ENCODE measurements around the gene POLR1H. TPM values are rescaled to one million over a fixed set of nuclear protein-coding genes. Genes with fewer than 3 reads are reported as not detected.

The POLR1H gene
- polyA plus RNA-seq, 3 donors, result 36.2 to 62.4 (median 45.0) TPM

DNA sequence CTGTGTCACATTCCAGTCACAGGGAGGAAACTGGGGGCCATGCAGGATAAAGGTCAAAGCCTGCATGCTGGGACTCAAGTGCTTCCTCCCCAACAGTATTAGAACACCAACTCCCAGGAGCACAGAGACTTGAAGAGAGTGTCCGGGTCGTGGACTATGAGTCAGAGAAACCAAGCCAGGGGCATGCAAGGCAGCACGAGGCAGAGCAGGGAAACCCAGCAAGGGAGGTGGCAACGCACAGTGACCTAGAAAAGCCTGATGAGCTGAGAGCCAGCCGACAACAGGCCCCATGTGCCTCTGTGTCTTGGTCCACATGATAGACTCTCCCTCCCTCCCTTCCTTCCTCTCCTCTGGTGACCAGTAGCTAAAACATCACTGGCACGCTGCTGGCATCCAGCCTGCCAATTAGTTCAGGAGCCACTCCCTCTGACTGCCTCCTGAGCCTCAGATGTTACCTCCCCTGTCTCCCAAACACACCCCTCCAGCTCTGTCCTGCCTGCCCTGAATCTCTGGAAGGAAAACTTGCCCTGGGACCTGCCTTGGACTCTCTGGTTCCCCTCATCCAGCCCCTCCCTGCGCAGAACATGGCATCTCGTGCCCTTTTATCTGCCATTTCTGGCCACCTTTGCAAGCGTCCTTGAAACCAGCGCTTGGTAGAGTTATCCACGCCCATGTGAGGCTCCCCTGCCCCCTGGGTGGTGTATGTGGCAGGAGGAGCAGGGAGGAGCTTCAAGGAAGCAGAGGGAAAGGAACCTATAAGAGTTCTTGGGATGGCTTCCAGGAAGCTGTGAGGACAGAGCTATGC, 30.7 kb downstream of the POLR1H start:
- no peak overlapping the region for H3K9ac ChIP-seq (ENCODE audit: insufficient read depth, low read length, poor library complexity, severe bottlenecking)
- H3K27me3 ChIP-seq (ENCODE audit: control insufficient read depth in 2 of 2, insufficient read depth in 2 of 2, low read length in 2 of 2), result peaks cover 24 to 62% of the 10 kb centered on the region in 2 donors
- H3K27ac ChIP-seq (ENCODE audit: low read depth in 1 of 2, low read length in 2 of 2), result no peak overlapping the region

GRCh38 chr6:30092852-30093543, 31.9 kb downstream of the POLR1H start:
- WGBS (ENCODE audit: insufficient coverage), result 90% methylated on average over 4 of the region's 6 CpGs
- no peak overlapping the region for H3K27ac Mint-ChIP-seq
- no peaks in the 10 kb centered on the region for H3K36me3 Mint-ChIP-seq
- peak overlapping the region in 1 of 2 donors; percentile 57 for H3K4me3 Mint-ChIP-seq
- Histone ChIP-seq H3K36me3 (replicated peaks in 1 of 2; ENCODE audit: control insufficient read depth in 1 of 2, insufficient read depth in 2 of 2, low read length in 2 of 2) (no peaks in the 10 kb centered on the region), H3K27me3 (ENCODE audit: control insufficient read depth in 2 of 2, insufficient read depth in 2 of 2, low read length in 2 of 2) (peaks cover 26 to 70% of the 10 kb centered on the region in 2 donors), H3K27ac (ENCODE audit: low read depth in 1 of 2, low read length in 2 of 2) (no peak overlapping the region), H3K9ac (ENCODE audit: insufficient read depth, low read length, poor library complexity, severe bottlenecking) (no peak overlapping the region), H4K20me1 (ENCODE audit: insufficient read depth, low read length) (no peaks in the 10 kb centered on the region), H3K4me2 (replicated peaks; ENCODE audit: extremely low read depth, low read length, poor library complexity, severe bottlenecking) (no peak overlapping the region), H2AFZ (ENCODE audit: insufficient read depth, low read depth, low read length, poor library complexity, severe bottlenecking) (no peak overlapping the region), H3K9me3 (replicated peaks in 1 of 2; ENCODE audit: control insufficient read depth in 1 of 2, insufficient read depth in 1 of 2, low read length in 2 of 2) (no peaks in the 10 kb centered on the region), H3K79me2 (ENCODE audit: insufficient read depth, low read length) (no peaks in the 10 kb centered on the region), H3K4me1 (ENCODE audit: control insufficient read depth in 1 of 2, insufficient read depth in 2 of 2, low read length in 2 of 2) (no peaks in the 10 kb centered on the region), H3K4me3 (replicated peaks in 1 of 3; ENCODE audit: low read depth in 2 of 3, low read length in 3 of 3) (no peak overlapping the region)
- H3K27me3 Mint-ChIP-seq (ENCODE audit: low read depth in 3 of 3), result peaks cover 55 to 80% (median 57%) of the 10 kb centered on the region in 3 donors
- intact Hi-C loops (cut with micrococcal nuclease), result no loop called here
- H3K9me3 Mint-ChIP-seq, result peaks cover 0 to 2% (median 0%) of the 10 kb centered on the region in 7 donors
- TF ChIP-seq, protein P1, sequence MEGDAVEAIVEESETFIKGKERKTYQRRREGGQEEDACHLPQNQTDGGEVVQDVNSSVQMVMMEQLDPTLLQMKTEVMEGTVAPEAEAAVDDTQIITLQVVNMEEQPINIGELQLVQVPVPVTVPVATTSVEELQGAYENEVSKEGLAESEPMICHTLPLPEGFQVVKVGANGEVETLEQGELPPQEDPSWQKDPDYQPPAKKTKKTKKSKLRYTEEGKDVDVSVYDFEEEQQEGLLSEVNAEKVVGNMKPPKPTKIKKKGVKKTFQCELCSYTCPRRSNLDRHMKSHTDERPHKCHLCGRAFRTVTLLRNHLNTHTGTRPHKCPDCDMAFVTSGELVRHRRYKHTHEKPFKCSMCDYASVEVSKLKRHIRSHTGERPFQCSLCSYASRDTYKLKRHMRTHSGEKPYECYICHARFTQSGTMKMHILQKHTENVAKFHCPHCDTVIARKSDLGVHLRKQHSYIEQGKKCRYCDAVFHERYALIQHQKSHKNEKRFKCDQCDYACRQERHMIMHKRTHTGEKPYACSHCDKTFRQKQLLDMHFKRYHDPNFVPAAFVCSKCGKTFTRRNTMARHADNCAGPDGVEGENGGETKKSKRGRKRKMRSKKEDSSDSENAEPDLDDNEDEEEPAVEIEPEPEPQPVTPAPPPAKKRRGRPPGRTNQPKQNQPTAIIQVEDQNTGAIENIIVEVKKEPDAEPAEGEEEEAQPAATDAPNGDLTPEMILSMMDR (IDR thresholded peaks at IDR 0.05), result no peak
- no peaks in the 10 kb centered on the region for H3K4me1 Mint-ChIP-seq
- no peak for DNase-seq

More for the DNA sequence above, 30.7 kb downstream of the POLR1H start:
- Histone ChIP-seq H3K79me2 (ENCODE audit: insufficient read depth, low read length) (no peaks in the 10 kb centered on the region), H3K36me3 (replicated peaks in 1 of 2; ENCODE audit: control insufficient read depth in 1 of 2, insufficient read depth in 2 of 2, low read length in 2 of 2) (no peaks in the 10 kb centered on the region), H3K4me1 (ENCODE audit: control insufficient read depth in 1 of 2, insufficient read depth in 2 of 2, low read length in 2 of 2) (no peaks in the 10 kb centered on the region), H3K4me2 (replicated peaks; ENCODE audit: extremely low read depth, low read length, poor library complexity, severe bottlenecking) (no peak overlapping the region), H3K4me3 (replicated peaks in 1 of 3; ENCODE audit: low read depth in 2 of 3, low read length in 3 of 3) (no peak overlapping the region), H3K9me3 (replicated peaks in 1 of 2; ENCODE audit: control insufficient read depth in 1 of 2, insufficient read depth in 1 of 2, low read length in 2 of 2) (no peaks in the 10 kb centered on the region), H2AFZ (ENCODE audit: insufficient read depth, low read depth, low read length, poor library complexity, severe bottlenecking) (no peak overlapping the region), H4K20me1 (ENCODE audit: insufficient read depth, low read length) (no peaks in the 10 kb centered on the region)
- H3K27me3 Mint-ChIP-seq (ENCODE audit: low read depth in 3 of 3), result peaks cover 47 to 72% (median 49%) of the 10 kb centered on the region in 3 donors
- no peak for DNase-seq
- no peaks in the 10 kb centered on the region for H3K36me3 Mint-ChIP-seq
- H3K4me3 Mint-ChIP-seq, result peak overlapping the region in 1 of 2 donors; percentile 61
- intact Hi-C loops (cut with micrococcal nuclease), result no loop called here
- TF ChIP-seq, protein P1 (IDR thresholded peaks at IDR 0.05), result no peak
- peak overlapping the region in 1 of 7 donors; percentile 8 for H3K27ac Mint-ChIP-seq
- peaks cover 0 to 2% (median 0%) of the 10 kb centered on the region in 7 donors for H3K9me3 Mint-ChIP-seq
- WGBS (ENCODE audit: insufficient coverage), result 76% methylated on average over 9 of the region's 11 CpGs
- H3K4me1 Mint-ChIP-seq, result no peaks in the 10 kb centered on the region
